Mesothelial cell of epicardium (in vitro differentiated cells): ENCODE data around the gene SYNJ1. TPM values are rescaled to one million over a fixed set of nuclear protein-coding genes. Genes with fewer than 3 reads are reported as not detected.
A peak's percentile ranks its signal among the peaks of the same experiment; 100 is the strongest.
"Not testable (repeated sequence)": the region's sequence is repeated elsewhere in the genome, so short reads cannot be mapped to it uniquely, and the experiment has no call there.

ENCODE experiments used
- DNase-seq, 2 experiments: peaks; one replicate each; pipeline ENCODE4 v3.0.0; 2021; ENCODE audit warnings: low spot score in 2 of 2; ENCODE audit not compliant: unreplicated experiment in 2 of 2
- H3K27ac Mint-ChIP-seq: 2 replicates; pipeline ENCODE4 v1.8.0; 2021; ENCODE audit warnings: mixed read lengths
- H3K27me3 Mint-ChIP-seq: 2 replicates; pipeline ENCODE4 v1.8.0; 2021; ENCODE audit warnings: low read depth, mixed read lengths
- H3K36me3 Mint-ChIP-seq: 2 replicates; pipeline ENCODE4 v1.8.0; 2021; ENCODE audit warnings: mixed read lengths
- H3K4me1 Mint-ChIP-seq: 2 replicates; pipeline ENCODE4 v1.8.0; 2021; ENCODE audit warnings: mixed read lengths
- H3K4me3 Mint-ChIP-seq: 2 replicates; pipeline ENCODE4 v1.8.0; 2021; ENCODE audit warnings: mild to moderate bottlenecking, moderate library complexity, mixed read lengths
- H3K9me3 Mint-ChIP-seq: 2 replicates; pipeline ENCODE4 v1.8.0; 2021; ENCODE audit warnings: mixed read lengths
- total RNA-seq: library from RNA; stranded (reverse); gene quantifications from 3 replicates; pipeline ENCODE4 v1.2.1, GENCODE V29; 2021
- TF ChIP-seq, protein P1 (sequence below): fragments of 200-600 bp; sonication (generic); IDR thresholded peaks from one replicate; pipeline ENCODE4 v1.5.0; 2021; ENCODE audit warnings: antibody characterized with exemption; ENCODE audit not compliant: unreplicated experiment

SYNJ1 gene
- total RNA-seq, 1 donor from 2014 or later, result 7.2 TPM

DNA sequence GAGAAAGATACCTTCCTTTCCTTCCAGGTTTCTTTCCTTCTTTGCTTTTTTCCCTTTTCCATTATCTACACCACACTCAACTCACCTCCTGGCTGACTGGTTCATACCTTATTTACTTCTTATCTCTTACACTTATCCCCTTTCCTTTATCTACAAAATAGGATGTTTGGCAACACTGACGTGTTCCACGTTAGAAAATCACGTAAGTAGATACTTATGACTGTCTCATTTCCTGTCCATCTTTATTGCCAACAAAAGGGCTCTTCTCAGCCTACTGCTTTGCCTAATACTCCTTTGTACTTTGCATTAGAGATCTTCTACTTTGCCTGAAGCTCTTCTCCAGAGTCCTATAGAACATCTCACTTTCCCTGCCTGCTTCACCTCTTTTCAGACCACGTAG is 25.1 kb downstream of the SYNJ1 start:
- DNase-seq, result no peak
- peak overlapping the region; percentile 4 for H3K27ac Mint-ChIP-seq
- peaks cover 5% of the 10 kb centered on the region for H3K36me3 Mint-ChIP-seq
- TF ChIP-seq, protein P1, sequence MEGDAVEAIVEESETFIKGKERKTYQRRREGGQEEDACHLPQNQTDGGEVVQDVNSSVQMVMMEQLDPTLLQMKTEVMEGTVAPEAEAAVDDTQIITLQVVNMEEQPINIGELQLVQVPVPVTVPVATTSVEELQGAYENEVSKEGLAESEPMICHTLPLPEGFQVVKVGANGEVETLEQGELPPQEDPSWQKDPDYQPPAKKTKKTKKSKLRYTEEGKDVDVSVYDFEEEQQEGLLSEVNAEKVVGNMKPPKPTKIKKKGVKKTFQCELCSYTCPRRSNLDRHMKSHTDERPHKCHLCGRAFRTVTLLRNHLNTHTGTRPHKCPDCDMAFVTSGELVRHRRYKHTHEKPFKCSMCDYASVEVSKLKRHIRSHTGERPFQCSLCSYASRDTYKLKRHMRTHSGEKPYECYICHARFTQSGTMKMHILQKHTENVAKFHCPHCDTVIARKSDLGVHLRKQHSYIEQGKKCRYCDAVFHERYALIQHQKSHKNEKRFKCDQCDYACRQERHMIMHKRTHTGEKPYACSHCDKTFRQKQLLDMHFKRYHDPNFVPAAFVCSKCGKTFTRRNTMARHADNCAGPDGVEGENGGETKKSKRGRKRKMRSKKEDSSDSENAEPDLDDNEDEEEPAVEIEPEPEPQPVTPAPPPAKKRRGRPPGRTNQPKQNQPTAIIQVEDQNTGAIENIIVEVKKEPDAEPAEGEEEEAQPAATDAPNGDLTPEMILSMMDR, result no peak
- H3K27me3 Mint-ChIP-seq, result no peaks in the 10 kb centered on the region
- peaks cover 9% of the 10 kb centered on the region for H3K9me3 Mint-ChIP-seq
- peaks cover 26% of the 10 kb centered on the region for H3K4me1 Mint-ChIP-seq
- H3K4me3 Mint-ChIP-seq, result no peak overlapping the region

DNA sequence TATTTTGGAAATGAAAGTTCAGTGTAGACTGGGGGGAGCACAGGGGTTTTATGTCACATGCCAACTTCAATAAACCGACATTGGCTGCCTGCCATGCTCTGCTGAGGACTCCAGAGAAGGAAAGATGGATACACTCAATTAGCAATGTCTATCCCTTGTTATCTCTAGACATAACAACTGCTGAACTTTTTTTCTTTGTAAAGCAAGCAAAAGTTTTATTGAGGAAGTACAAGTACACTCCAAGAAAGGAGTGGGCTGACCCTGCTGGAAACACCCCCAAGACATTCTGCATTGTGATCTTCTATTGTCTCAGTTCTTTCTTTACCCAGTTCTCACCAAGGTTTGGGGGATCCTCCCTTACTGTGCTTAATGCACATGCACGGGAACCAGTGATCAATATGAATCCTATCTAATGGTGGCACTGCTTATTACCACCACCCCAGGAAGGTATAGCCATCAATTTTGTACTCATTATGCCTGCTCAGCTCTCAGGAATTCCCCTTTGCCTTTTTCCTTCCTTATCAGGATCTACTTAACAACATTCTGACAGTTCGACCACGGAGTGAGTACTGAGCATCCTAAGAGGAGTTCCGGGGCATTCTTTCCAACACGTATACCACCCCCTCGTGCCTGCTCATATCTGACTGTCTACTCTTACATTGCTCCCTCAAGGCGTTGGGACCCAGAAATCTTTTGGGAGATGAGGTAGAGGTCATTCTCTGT is 28.7 kb downstream of the SYNJ1 start:
- Mint-ChIP-seq H3K27me3 (no peaks in the 10 kb centered on the region), H3K4me1 (peaks cover 24% of the 10 kb centered on the region), H3K9me3 (peaks cover 3% of the 10 kb centered on the region), H3K36me3 (no peaks in the 10 kb centered on the region), H3K4me3 (no peak overlapping the region), H3K27ac (no peak overlapping the region)
- DNase-seq, result no peak
- TF ChIP-seq, protein P1, result no peak

DNA sequence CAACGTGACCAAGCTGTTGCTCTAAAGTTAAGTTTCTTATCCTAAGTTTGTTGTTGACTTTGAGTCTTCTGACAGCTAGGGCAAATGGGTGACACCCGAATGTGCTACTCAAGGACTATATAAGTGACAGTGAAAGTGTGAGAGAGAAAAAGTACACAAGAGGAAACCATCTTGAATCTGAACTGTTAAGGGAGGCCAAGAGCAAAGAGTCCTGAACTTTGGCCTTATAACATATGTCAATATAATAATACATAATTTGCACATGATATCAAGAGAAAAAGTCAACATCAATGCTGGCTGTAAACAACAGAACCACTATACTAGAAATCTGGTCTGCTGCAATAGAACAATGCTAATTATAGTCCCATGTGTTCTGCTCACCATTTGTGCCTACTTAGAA is 29.5 kb downstream of the SYNJ1 start:
- Mint-ChIP-seq H3K36me3 (no peaks in the 10 kb centered on the region), H3K4me1 (peaks cover 24% of the 10 kb centered on the region), H3K4me3 (no peak overlapping the region), H3K27me3 (no peaks in the 10 kb centered on the region), H3K27ac (no peak overlapping the region), H3K9me3 (no peaks in the 10 kb centered on the region)
- TF ChIP-seq, protein P1, result no peak
- DNase-seq, result no peak

DNA sequence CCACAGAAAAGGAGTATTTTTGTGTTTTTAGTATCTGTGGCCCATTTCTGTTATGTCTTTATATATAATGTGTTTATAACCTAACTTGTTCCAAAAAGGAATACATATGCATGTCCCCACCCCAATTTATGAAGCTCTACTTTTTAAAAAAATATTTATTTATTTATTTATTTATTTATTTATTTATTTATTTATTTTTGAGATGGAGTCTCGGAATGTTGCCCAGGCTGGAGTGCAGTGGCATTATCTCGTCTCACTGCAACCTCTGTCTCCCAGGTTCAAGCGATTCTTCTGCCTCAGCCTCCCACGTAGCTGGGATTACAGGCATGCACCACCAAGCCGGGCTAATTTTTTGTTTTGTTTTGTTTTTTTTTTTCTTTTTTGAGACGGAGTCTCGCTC is 32.3 kb downstream of the SYNJ1 start:
- not testable (repeated sequence) for H3K9me3 Mint-ChIP-seq, H3K36me3 Mint-ChIP-seq, H3K27me3 Mint-ChIP-seq, H3K27ac Mint-ChIP-seq, H3K4me3 Mint-ChIP-seq, DNase-seq
- H3K4me1 Mint-ChIP-seq, result peaks cover 14% of the 10 kb centered on the region

DNA sequence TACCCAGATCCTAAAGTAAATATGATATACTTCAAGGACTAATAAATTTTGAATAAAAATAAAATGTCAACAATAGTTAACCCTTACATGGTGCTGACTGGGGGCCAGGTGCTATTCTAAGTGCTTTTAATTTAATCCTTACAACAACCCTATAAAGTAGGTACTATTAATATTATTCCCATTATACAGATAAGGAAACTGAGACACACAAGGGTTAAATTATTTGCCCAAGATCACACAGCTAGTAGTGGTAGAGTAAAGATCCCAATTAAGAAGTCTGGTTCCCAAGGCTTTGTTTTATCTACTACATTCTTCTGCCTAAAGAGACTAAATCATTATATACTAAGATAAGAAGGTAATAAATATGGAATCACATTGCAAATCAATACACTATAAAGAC is 34.2 kb downstream of the SYNJ1 start:
- H3K4me3 Mint-ChIP-seq, result no peak overlapping the region
- H3K27ac Mint-ChIP-seq, result no peak overlapping the region
- H3K36me3 Mint-ChIP-seq, result peaks cover 1% of the 10 kb centered on the region
- DNase-seq, result no peak
- H3K27me3 Mint-ChIP-seq, result no peaks in the 10 kb centered on the region
- peaks cover 7% of the 10 kb centered on the region for H3K4me1 Mint-ChIP-seq
- H3K9me3 Mint-ChIP-seq, result no peaks in the 10 kb centered on the region
- TF ChIP-seq, protein P1, result no peak

DNA sequence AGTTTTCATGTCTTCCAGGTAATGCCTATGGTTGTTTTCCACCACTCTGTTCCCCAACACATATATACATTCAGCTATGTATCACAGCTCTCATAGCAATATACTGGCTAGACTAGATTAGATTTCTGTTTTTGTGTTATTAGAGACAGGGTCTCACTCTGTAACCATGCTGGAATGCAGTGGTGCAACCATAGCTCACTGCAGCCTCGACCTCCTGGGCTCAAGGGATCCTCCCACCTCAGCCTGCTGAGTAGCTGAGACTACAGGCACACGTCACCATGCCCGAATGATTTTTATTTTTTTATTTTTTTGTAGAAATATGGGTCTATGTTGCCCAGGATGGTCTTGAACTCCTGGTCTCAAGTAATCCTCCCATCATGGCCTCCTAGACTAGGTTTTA is 37.7 kb downstream of the SYNJ1 start:
- H3K4me3 Mint-ChIP-seq, result no peak overlapping the region
- H3K27me3 Mint-ChIP-seq, result no peaks in the 10 kb centered on the region
- no peaks in the 10 kb centered on the region for H3K9me3 Mint-ChIP-seq
- no peak for DNase-seq
- TF ChIP-seq, protein P1, result no peak
- H3K36me3 Mint-ChIP-seq, result peaks cover 1% of the 10 kb centered on the region
- peaks cover 9% of the 10 kb centered on the region for H3K4me1 Mint-ChIP-seq
- H3K27ac Mint-ChIP-seq, result no peak overlapping the region
